Measurements from ENCODE around the gene ESYT1. TPM values are rescaled to one million over a fixed set of nuclear protein-coding genes. Genes with fewer than 3 reads are reported as not detected.

Gene ESYT1
- total RNA-seq, 1 donor from 2014 or later = 75.3 TPM

GRCh38 chr12:56162468-56163290, 34.6 kb downstream of the ESYT1 start:
- peaks cover 26% of the 10 kb centered on the region for H3K27me3 Mint-ChIP-seq (ENCODE audit: insufficient read depth, low read depth)

GRCh38 chr12:56163533-56164344, 35.7 kb downstream of the ESYT1 start:
- Mint-ChIP-seq H3K9me3 (no peaks in the 10 kb centered on the region), H3K27me3 (ENCODE audit: insufficient read depth, low read depth) (peaks cover 20% of the 10 kb centered on the region), H3K36me3 (peaks cover 63% of the 10 kb centered on the region), H3K4me3 (peak overlapping the region; percentile 41), H3K27ac (no peak overlapping the region), H3K4me1 (peaks cover 51% of the 10 kb centered on the region)
- no peak overlapping the region for H2AFZ ChIP-seq (replicated peaks)
- peak overlapping the region; percentile 90 for H3K4me2 ChIP-seq
- H3F3A ChIP-seq (ENCODE audit: low read depth) = peaks cover 72% of the 10 kb centered on the region
- H3K9me3 ChIP-seq (ENCODE audit: low read depth) = no peaks in the 10 kb centered on the region
- peaks cover 65% of the 10 kb centered on the region for H4K20me1 ChIP-seq (ENCODE audit: low read depth)
- H3K36me3 ChIP-seq = peaks cover 4% of the 10 kb centered on the region
- H3K4me1 ChIP-seq = peaks cover 45% of the 10 kb centered on the region
- H3K4me3 ChIP-seq = no peak overlapping the region
- no peak overlapping the region for H3K9ac ChIP-seq
- peaks cover 24% of the 10 kb centered on the region for H3K79me2 ChIP-seq (ENCODE audit: low read depth)
- TF ChIP-seq CTCF (IDR thresholded peaks at IDR 0.05) (no peak), EZH2phosphoT487 (IDR thresholded peaks at IDR 0.05) (no peak), EZH2 (IDR thresholded peaks at IDR 0.05) (no peak)
- DNase-seq (ENCODE audit: low spot score) = no peak
- no peaks in the 10 kb centered on the region for H3K27me3 ChIP-seq
- peak overlapping the region; percentile 20 for H3K27ac ChIP-seq

More at GRCh38 chr12:56162468-56163290, 34.6 kb downstream of the ESYT1 start:
- Mint-ChIP-seq H3K9me3 (no peaks in the 10 kb centered on the region), H3K27ac (peak overlapping the region; percentile 46), H3K4me1 (peaks cover 52% of the 10 kb centered on the region), H3K36me3 (peaks cover 58% of the 10 kb centered on the region), H3K4me3 (peak overlapping the region; percentile 60)
- H3K4me3 ChIP-seq = no peak overlapping the region
- H4K20me1 ChIP-seq (ENCODE audit: low read depth) = peaks cover 68% of the 10 kb centered on the region
- peaks cover 30% of the 10 kb centered on the region for H3K79me2 ChIP-seq (ENCODE audit: low read depth)
- no peak for TF ChIP-seq CTCF (IDR thresholded peaks at IDR 0.05)
- TF ChIP-seq EZH2phosphoT487 (IDR thresholded peaks at IDR 0.05) = no peak
- no peak for TF ChIP-seq EZH2 (IDR thresholded peaks at IDR 0.05)
- peaks cover 80% of the 10 kb centered on the region for H3F3A ChIP-seq (ENCODE audit: low read depth)
- H3K36me3 ChIP-seq = peaks cover 4% of the 10 kb centered on the region
- no peaks in the 10 kb centered on the region for H3K27me3 ChIP-seq
- peak; percentile 29 for DNase-seq (ENCODE audit: low spot score)
- no peaks in the 10 kb centered on the region for H3K9me3 ChIP-seq (ENCODE audit: low read depth)
- H3K9ac ChIP-seq = no peak overlapping the region
- no peak overlapping the region for H2AFZ ChIP-seq (replicated peaks)
- H3K4me1 ChIP-seq = peaks cover 45% of the 10 kb centered on the region
- H3K27ac ChIP-seq = peak overlapping the region; percentile 77
- peak overlapping the region; percentile 90 for H3K4me2 ChIP-seq

- Histone ChIP-seq H3K79me2 (ENCODE audit: low read depth) (peaks cover 18% of the 10 kb centered on the region), H3K4me3 (no peak overlapping the region), H3K9me3 (ENCODE audit: low read depth) (no peaks in the 10 kb centered on the region), H3K36me3 (peaks cover 4% of the 10 kb centered on the region), H4K20me1 (ENCODE audit: low read depth) (peaks cover 59% of the 10 kb centered on the region), H3K4me2 (no peak overlapping the region), H2AFZ (replicated peaks) (no peak overlapping the region), H3K9ac (no peak overlapping the region), H3K4me1 (peaks cover 45% of the 10 kb centered on the region), H3K27me3 (no peaks in the 10 kb centered on the region), H3F3A (ENCODE audit: low read depth) (peaks cover 66% of the 10 kb centered on the region), H3K27ac (peak overlapping the region; percentile 20)
- DNase-seq (ENCODE audit: low spot score) = no peak
- TF ChIP-seq EZH2 (IDR thresholded peaks at IDR 0.05) (no peak), CTCF (IDR thresholded peaks at IDR 0.05) (no peak), EZH2phosphoT487 (IDR thresholded peaks at IDR 0.05) (no peak)
- Mint-ChIP-seq H3K27me3 (ENCODE audit: insufficient read depth, low read depth) (peaks cover 14% of the 10 kb centered on the region), H3K27ac (no peak overlapping the region), H3K9me3 (no peaks in the 10 kb centered on the region), H3K4me1 (peaks cover 45% of the 10 kb centered on the region), H3K36me3 (peaks cover 62% of the 10 kb centered on the region), H3K4me3 (no peak overlapping the region)
These were observed 36.3 kb downstream of the ESYT1 start for GRCh38 chr12:56164345-56164729.

Measured in neural progenitor cell (in vitro differentiated cells).